Fibroblast of mammary gland (primary cell): ENCODE measurements around the gene LAMTOR1.

ENCODE experiments used
- DNase-seq: peaks from one replicate; pipeline ENCODE4 v3.0.0-alpha.2; 2010; ENCODE audit warnings: low read depth
- H3K4me3 ChIP-seq: 2 replicates; pipeline ENCODE4 v1.5.1; 2011; ENCODE audit warnings: low read depth, mild to moderate bottlenecking, low read length, moderate library complexity; ENCODE audit not compliant: control insufficient read depth
- CTCF ChIP-seq: conservative IDR thresholded peaks from 2 replicates; pipeline ENCODE4 v1.5.1; 2011; ENCODE audit warnings: low read depth, low read length, inconsistent platforms; ENCODE audit not compliant: control insufficient read depth, insufficient read depth

Gene LAMTOR1

GRCh38 chr11:72078477-72078876 lies 24.6 kb downstream of the LAMTOR1 start:
- DNase-seq, result no peak
- TF ChIP-seq CTCF, result no peak
- H3K4me3 ChIP-seq, result peak overlapping the region; percentile 85

- DNase-seq, result no peak
- no peak overlapping the region for H3K4me3 ChIP-seq
These were observed 27.3 kb downstream of the LAMTOR1 start for GRCh38 chr11:72075756-72076155.

GRCh38 chr11:72075109-72075508 lies 28.0 kb downstream of the LAMTOR1 start:
- no peak for TF ChIP-seq CTCF
- no peak for DNase-seq

More at GRCh38 chr11:72075756-72076155, 27.3 kb downstream of the LAMTOR1 start:
- TF ChIP-seq CTCF, result no peak

GRCh38 chr11:72072348-72072747 lies 30.7 kb downstream of the LAMTOR1 start:
- H3K4me3 ChIP-seq, result no peak overlapping the region
- no peak for TF ChIP-seq CTCF
- DNase-seq, result peak; percentile 61

More at GRCh38 chr11:72075109-72075508, 28.0 kb downstream of the LAMTOR1 start:
- no peak overlapping the region for H3K4me3 ChIP-seq

GRCh38 chr11:72070491-72070890 lies 32.6 kb downstream of the LAMTOR1 start:
- TF ChIP-seq CTCF, result no peak
- no peak for DNase-seq
- H3K4me3 ChIP-seq, result no peak overlapping the region

- H3K4me3 ChIP-seq, result peak overlapping the region; percentile 15
- peak; percentile 92 for DNase-seq
- no peak for TF ChIP-seq CTCF
These were observed 33.3 kb downstream of the LAMTOR1 start for GRCh38 chr11:72069787-72070251.

GRCh38 chr11:72069200-72069599 lies 33.9 kb downstream of the LAMTOR1 start:
- no peak for TF ChIP-seq CTCF
- DNase-seq, result peak; percentile 38
- H3K4me3 ChIP-seq, result peak overlapping the region; percentile 15
